ENCODE results near the gene USP12. TPM values are rescaled to one million over a fixed set of nuclear protein-coding genes. Genes with fewer than 3 reads are reported as not detected.
A peak's percentile ranks its signal among the peaks of the same experiment; 100 is the strongest.
"Not testable (repeated sequence)": the region's sequence is repeated elsewhere in the genome, so short reads cannot be mapped to it uniquely, and the experiment has no call there.

The USP12 gene
- total RNA-seq, 1 donor from 2014 or later = 30.5 TPM

DNA sequence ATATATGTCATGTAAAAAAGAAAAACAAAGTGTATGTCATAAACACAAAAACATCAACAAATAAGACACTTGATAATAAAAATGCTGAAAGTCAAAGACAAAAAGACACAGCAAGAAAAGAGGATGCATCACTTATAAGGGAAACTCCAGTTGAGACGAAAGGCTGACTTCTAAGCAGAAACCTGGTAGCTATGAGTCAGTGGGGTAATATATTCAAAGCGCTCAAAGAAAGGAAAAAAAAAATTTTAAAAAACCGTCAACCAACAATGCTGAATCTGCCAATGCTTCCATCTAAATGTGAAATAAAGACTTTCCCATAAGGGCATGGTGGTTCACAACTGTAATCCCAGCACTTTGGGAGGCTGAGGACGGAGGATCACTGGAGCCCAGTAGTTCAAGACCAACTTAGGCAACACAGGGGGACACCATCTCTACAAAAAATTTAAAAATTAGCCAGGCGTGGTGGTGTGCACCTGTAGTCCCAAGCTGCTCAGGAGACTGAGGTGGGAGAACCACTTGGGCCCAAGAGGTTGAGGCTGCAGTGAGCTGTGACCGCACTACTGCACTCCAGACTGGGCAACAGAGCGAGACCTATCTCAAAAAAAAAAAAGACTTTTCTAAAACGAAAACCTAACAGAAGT is 24.0 kb downstream of the USP12 start:
- no peaks in the 10 kb centered on the region for H3K27me3 ChIP-seq (ENCODE audit: insufficient read depth, low read length)
- no peak overlapping the region for H3K27ac ChIP-seq (ENCODE audit: low read depth, low read length)
- H3K9me3 Mint-ChIP-seq (ENCODE audit: unreplicated experiment) = no peaks in the 10 kb centered on the region
- no peaks in the 10 kb centered on the region for H3K9me3 ChIP-seq (ENCODE audit: insufficient read depth, low read depth, low read length)
- peaks cover 95% of the 10 kb centered on the region for H3K79me2 ChIP-seq (ENCODE audit: insufficient read depth, low read length)
- peaks cover 85% of the 10 kb centered on the region for H4K20me1 ChIP-seq (ENCODE audit: insufficient read depth, low read length)
- no peak overlapping the region for H3K9ac ChIP-seq (ENCODE audit: low read length)
- H3K27ac Mint-ChIP-seq (ENCODE audit: unreplicated experiment) = no peak overlapping the region
- H3K4me2 ChIP-seq (ENCODE audit: low read length) = no peak overlapping the region
- H3K27me3 Mint-ChIP-seq (ENCODE audit: low read depth, unreplicated experiment) = no peaks in the 10 kb centered on the region
- H3K4me1 ChIP-seq (ENCODE audit: insufficient read depth, low read length) = no peaks in the 10 kb centered on the region
- H2AFZ ChIP-seq (ENCODE audit: low read depth, low read length) = no peak overlapping the region
- H3K36me3 ChIP-seq (ENCODE audit: insufficient read depth, low read length) = no peaks in the 10 kb centered on the region
- H3K4me3 ChIP-seq (ENCODE audit: insufficient read depth, low read depth, low read length) = no peak overlapping the region
- H3K4me1 Mint-ChIP-seq (ENCODE audit: low read depth, unreplicated experiment) = peaks cover 18% of the 10 kb centered on the region
- H3K36me3 Mint-ChIP-seq (ENCODE audit: low read depth, unreplicated experiment) = peaks cover 2% of the 10 kb centered on the region
- TF ChIP-seq EZH2 (IDR thresholded peaks at IDR 0.05; ENCODE audit: insufficient read depth, low read length) = no peak
- TF ChIP-seq, protein P1, sequence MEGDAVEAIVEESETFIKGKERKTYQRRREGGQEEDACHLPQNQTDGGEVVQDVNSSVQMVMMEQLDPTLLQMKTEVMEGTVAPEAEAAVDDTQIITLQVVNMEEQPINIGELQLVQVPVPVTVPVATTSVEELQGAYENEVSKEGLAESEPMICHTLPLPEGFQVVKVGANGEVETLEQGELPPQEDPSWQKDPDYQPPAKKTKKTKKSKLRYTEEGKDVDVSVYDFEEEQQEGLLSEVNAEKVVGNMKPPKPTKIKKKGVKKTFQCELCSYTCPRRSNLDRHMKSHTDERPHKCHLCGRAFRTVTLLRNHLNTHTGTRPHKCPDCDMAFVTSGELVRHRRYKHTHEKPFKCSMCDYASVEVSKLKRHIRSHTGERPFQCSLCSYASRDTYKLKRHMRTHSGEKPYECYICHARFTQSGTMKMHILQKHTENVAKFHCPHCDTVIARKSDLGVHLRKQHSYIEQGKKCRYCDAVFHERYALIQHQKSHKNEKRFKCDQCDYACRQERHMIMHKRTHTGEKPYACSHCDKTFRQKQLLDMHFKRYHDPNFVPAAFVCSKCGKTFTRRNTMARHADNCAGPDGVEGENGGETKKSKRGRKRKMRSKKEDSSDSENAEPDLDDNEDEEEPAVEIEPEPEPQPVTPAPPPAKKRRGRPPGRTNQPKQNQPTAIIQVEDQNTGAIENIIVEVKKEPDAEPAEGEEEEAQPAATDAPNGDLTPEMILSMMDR (IDR thresholded peaks at IDR 0.05; ENCODE audit: insufficient read depth, low read depth, low read length) = no peak
- no peak overlapping the region for H3K4me3 Mint-ChIP-seq (ENCODE audit: unreplicated experiment)
- FAIRE-seq = no peak
- DNase-seq (ENCODE audit: low read depth) = peak; percentile 36

DNA sequence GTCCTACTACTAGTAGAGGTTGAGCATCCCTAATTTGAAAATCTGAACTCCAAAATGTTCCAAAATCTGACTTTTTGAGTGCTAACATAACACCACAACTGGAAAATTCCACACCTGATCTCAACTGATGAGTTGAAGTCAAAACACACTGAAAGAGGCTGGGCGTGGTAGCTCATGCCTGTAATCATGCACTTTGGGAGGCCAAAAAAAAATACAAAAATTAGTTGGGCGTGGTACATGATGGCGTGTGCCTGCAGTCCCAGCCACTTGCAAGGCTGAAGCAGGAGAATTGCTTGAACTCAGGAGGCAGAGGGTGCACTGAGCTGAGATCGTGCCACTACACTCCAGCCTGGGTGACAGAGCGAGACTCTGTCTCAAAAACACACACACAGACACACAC is 29.9 kb downstream of the USP12 start:
- peaks cover 8% of the 10 kb centered on the region for H3K36me3 Mint-ChIP-seq (ENCODE audit: low read depth, unreplicated experiment)
- peaks cover 80% of the 10 kb centered on the region for H4K20me1 ChIP-seq (ENCODE audit: insufficient read depth, low read length)
- TF ChIP-seq, protein P1 (IDR thresholded peaks at IDR 0.05; ENCODE audit: insufficient read depth, low read depth, low read length) = no peak
- TF ChIP-seq EZH2 (IDR thresholded peaks at IDR 0.05; ENCODE audit: insufficient read depth, low read length) = no peak
- H3K9me3 Mint-ChIP-seq (ENCODE audit: unreplicated experiment) = peaks cover 9% of the 10 kb centered on the region
- H3K4me1 ChIP-seq (ENCODE audit: insufficient read depth, low read length) = no peaks in the 10 kb centered on the region
- peaks cover 11% of the 10 kb centered on the region for H3K4me1 Mint-ChIP-seq (ENCODE audit: low read depth, unreplicated experiment)
- no peak overlapping the region for H2AFZ ChIP-seq (ENCODE audit: low read depth, low read length)
- FAIRE-seq (no peak), DNase-seq (ENCODE audit: low read depth) (no peak)
- H3K4me3 ChIP-seq (ENCODE audit: insufficient read depth, low read depth, low read length) = no peak overlapping the region
- peaks cover 99% of the 10 kb centered on the region for H3K79me2 ChIP-seq (ENCODE audit: insufficient read depth, low read length)
- no peak overlapping the region for H3K27ac ChIP-seq (ENCODE audit: low read depth, low read length)
- H3K4me2 ChIP-seq (ENCODE audit: low read length) = no peak overlapping the region
- no peak overlapping the region for H3K27ac Mint-ChIP-seq (ENCODE audit: unreplicated experiment)
- no peaks in the 10 kb centered on the region for H3K27me3 ChIP-seq (ENCODE audit: insufficient read depth, low read length)
- no peaks in the 10 kb centered on the region for H3K36me3 ChIP-seq (ENCODE audit: insufficient read depth, low read length)
- H3K9ac ChIP-seq (ENCODE audit: low read length) = no peak overlapping the region
- H3K9me3 ChIP-seq (ENCODE audit: insufficient read depth, low read depth, low read length) = no peaks in the 10 kb centered on the region
- H3K4me3 Mint-ChIP-seq (ENCODE audit: unreplicated experiment) = no peak overlapping the region
- no peaks in the 10 kb centered on the region for H3K27me3 Mint-ChIP-seq (ENCODE audit: low read depth, unreplicated experiment)

DNA sequence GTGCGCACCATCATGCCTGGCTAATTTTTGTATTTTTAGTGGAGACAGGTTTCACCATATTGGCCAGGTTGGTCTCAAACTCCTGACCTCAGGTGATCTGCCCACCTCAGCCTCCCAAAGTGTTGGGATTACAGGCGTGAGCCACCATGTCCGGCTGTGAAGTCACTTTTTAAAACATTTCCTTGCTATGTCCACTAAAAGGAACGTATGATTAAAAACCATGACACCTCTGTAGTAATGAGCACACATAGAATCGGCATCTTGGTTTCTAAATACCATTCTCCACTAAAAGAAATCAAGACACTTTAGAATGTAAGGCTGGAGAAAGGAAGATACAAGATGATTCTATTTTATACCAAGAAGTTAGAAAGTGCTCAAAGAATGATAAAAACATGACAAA is 30.5 kb downstream of the USP12 start:
- not testable (repeated sequence) for FAIRE-seq; H3K27me3 Mint-ChIP-seq (ENCODE audit: low read depth, unreplicated experiment); H3K4me2 ChIP-seq (ENCODE audit: low read length); H3K27ac ChIP-seq (ENCODE audit: low read depth, low read length); H3K4me1 ChIP-seq (ENCODE audit: insufficient read depth, low read length); H3K36me3 Mint-ChIP-seq (ENCODE audit: low read depth, unreplicated experiment); H3K27me3 ChIP-seq (ENCODE audit: insufficient read depth, low read length); H3K4me1 Mint-ChIP-seq (ENCODE audit: low read depth, unreplicated experiment); H3K36me3 ChIP-seq (ENCODE audit: insufficient read depth, low read length); DNase-seq (ENCODE audit: low read depth); H3K4me3 Mint-ChIP-seq (ENCODE audit: unreplicated experiment); H3K9ac ChIP-seq (ENCODE audit: low read length); H3K27ac Mint-ChIP-seq (ENCODE audit: unreplicated experiment); H3K9me3 ChIP-seq (ENCODE audit: insufficient read depth, low read depth, low read length); H2AFZ ChIP-seq (ENCODE audit: low read depth, low read length); H3K9me3 Mint-ChIP-seq (ENCODE audit: unreplicated experiment); H3K4me3 ChIP-seq (ENCODE audit: insufficient read depth, low read depth, low read length)
- Histone ChIP-seq H4K20me1 (ENCODE audit: insufficient read depth, low read length) (peaks cover 79% of the 10 kb centered on the region), H3K79me2 (ENCODE audit: insufficient read depth, low read length) (peaks cover 99% of the 10 kb centered on the region)

Data from astrocyte (in vitro differentiated cells and primary cell).